Mesothelial cell of epicardium (in vitro differentiated cells): ENCODE results near the gene PIH1D2. TPM values are rescaled to one million over a fixed set of nuclear protein-coding genes. Genes with fewer than 3 reads are reported as not detected.
"Not testable (repeated sequence)": the region's sequence is repeated elsewhere in the genome, so short reads cannot be mapped to it uniquely, and the experiment has no call there.

Experiments used
- DNase-seq, 2 experiments: peaks; one replicate each; pipeline ENCODE4 v3.0.0; 2021; ENCODE audit warnings: low spot score in 2 of 2; ENCODE audit not compliant: unreplicated experiment in 2 of 2
- H3K27ac Mint-ChIP-seq: 2 replicates; pipeline ENCODE4 v1.8.0; 2021; ENCODE audit warnings: mixed read lengths
- H3K27me3 Mint-ChIP-seq: 2 replicates; pipeline ENCODE4 v1.8.0; 2021; ENCODE audit warnings: low read depth, mixed read lengths
- H3K36me3 Mint-ChIP-seq: 2 replicates; pipeline ENCODE4 v1.8.0; 2021; ENCODE audit warnings: mixed read lengths
- H3K4me1 Mint-ChIP-seq: 2 replicates; pipeline ENCODE4 v1.8.0; 2021; ENCODE audit warnings: mixed read lengths
- H3K4me3 Mint-ChIP-seq: 2 replicates; pipeline ENCODE4 v1.8.0; 2021; ENCODE audit warnings: mild to moderate bottlenecking, moderate library complexity, mixed read lengths
- H3K9me3 Mint-ChIP-seq: 2 replicates; pipeline ENCODE4 v1.8.0; 2021; ENCODE audit warnings: mixed read lengths
- total RNA-seq: library from RNA; stranded (reverse); gene quantifications from 3 replicates; pipeline ENCODE4 v1.2.1, GENCODE V29; 2021
- TF ChIP-seq, protein P1 (sequence below): fragments of 200-600 bp; sonication (generic); IDR thresholded peaks from one replicate; pipeline ENCODE4 v1.5.0; 2021; ENCODE audit warnings: antibody characterized with exemption; ENCODE audit not compliant: unreplicated experiment

Gene PIH1D2
- total RNA-seq, 1 donor from 2014 or later, result 1.9 TPM

DNA sequence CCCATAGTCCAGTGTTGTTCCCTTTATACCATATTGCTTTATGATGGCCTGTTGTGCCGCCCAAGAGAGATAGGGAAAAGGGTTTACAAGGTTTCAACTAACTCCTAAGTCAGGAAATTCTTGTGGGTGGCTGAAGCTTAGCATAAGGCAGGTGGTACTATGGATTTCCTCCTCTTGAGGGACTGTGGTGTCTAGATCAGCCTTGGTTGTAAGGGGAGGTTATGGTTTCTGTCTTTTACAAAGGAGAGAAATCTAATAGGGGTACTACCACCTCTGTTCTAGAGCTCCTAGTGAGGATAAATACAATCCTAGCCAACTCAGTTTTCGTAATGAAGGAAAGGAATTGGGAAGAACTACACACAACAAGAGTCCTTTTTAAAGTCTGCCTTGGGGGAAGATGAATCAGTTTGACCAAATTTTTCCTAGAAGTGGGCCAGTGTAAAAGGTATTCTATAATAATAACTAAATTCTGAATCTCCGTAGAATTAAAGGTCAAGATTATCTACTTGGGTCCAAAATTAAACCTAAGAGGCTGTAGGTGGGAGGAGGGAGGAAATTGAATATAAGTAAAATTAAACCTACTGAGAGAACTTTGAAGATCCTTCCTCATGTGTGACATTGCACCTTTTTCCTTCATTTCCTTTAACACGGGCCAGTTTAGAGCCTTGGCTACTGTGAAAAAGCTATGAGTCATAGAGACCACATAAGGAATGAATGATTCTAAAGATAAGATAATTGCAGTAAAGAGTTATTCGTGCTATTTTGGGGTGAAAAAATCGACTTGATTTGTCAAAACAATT, 31.5 kb downstream of the PIH1D2 start:
- no peak overlapping the region for H3K27ac Mint-ChIP-seq
- DNase-seq, result no peak

DNA sequence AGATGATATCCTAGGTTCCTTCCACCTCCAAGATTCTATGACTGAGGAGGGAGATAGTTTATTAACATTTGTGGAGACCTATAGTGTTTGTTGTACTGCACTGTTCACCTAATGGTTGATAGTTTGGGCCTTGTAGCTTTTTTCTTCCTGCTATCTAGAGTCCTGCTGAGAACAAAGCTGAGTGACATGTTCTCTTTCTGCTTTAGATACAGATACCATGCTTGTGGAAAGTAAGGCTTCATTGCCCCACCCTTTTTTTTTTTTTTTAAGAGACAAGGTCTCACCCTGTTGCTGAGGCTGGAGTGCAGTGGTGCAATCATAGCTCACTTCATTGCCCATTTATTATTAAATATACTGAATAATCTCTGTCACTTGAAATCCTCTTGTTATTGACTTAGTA, 36.3 kb downstream of the PIH1D2 start:
- no peaks in the 10 kb centered on the region for H3K27me3 Mint-ChIP-seq
- H3K36me3 Mint-ChIP-seq, result peaks cover 49% of the 10 kb centered on the region
- TF ChIP-seq, protein P1, sequence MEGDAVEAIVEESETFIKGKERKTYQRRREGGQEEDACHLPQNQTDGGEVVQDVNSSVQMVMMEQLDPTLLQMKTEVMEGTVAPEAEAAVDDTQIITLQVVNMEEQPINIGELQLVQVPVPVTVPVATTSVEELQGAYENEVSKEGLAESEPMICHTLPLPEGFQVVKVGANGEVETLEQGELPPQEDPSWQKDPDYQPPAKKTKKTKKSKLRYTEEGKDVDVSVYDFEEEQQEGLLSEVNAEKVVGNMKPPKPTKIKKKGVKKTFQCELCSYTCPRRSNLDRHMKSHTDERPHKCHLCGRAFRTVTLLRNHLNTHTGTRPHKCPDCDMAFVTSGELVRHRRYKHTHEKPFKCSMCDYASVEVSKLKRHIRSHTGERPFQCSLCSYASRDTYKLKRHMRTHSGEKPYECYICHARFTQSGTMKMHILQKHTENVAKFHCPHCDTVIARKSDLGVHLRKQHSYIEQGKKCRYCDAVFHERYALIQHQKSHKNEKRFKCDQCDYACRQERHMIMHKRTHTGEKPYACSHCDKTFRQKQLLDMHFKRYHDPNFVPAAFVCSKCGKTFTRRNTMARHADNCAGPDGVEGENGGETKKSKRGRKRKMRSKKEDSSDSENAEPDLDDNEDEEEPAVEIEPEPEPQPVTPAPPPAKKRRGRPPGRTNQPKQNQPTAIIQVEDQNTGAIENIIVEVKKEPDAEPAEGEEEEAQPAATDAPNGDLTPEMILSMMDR, result no peak
- no peaks in the 10 kb centered on the region for H3K9me3 Mint-ChIP-seq
- H3K4me1 Mint-ChIP-seq, result no peaks in the 10 kb centered on the region
- H3K27ac Mint-ChIP-seq, result no peak overlapping the region
- H3K4me3 Mint-ChIP-seq, result no peak overlapping the region
- DNase-seq, result no peak

More for the DNA sequence above, 31.5 kb downstream of the PIH1D2 start:
- H3K9me3 Mint-ChIP-seq, result peaks cover 6% of the 10 kb centered on the region
- H3K36me3 Mint-ChIP-seq, result peaks cover 49% of the 10 kb centered on the region
- no peak overlapping the region for H3K4me3 Mint-ChIP-seq
- TF ChIP-seq, protein P1, result no peak
- no peaks in the 10 kb centered on the region for H3K27me3 Mint-ChIP-seq
- H3K4me1 Mint-ChIP-seq, result no peaks in the 10 kb centered on the region

DNA sequence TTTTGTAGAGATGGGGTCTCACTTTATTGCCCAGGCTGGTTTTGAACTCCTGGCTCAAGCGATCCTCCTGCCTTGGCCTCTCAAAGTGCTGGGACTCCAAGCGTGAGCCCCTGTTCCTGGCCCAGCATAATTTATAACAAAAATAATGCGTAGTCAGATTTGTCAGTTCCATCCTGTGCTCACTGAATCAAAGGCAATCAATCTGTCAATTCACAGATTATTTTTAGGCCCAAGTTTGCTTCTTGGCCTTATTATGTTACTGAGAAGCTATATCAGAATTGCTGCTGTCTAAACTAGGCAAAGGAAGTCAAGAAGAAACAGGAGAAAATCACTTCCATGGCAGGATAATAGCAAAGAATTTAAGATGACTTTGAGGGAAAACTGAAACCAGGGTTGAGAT, 39.9 kb downstream of the PIH1D2 start:
- no peak overlapping the region for H3K27ac Mint-ChIP-seq
- TF ChIP-seq, protein P1, result no peak
- H3K36me3 Mint-ChIP-seq, result peaks cover 50% of the 10 kb centered on the region
- H3K9me3 Mint-ChIP-seq, result no peaks in the 10 kb centered on the region
- no peaks in the 10 kb centered on the region for H3K27me3 Mint-ChIP-seq
- H3K4me3 Mint-ChIP-seq, result no peak overlapping the region
- DNase-seq, result no peak
- no peaks in the 10 kb centered on the region for H3K4me1 Mint-ChIP-seq

DNA sequence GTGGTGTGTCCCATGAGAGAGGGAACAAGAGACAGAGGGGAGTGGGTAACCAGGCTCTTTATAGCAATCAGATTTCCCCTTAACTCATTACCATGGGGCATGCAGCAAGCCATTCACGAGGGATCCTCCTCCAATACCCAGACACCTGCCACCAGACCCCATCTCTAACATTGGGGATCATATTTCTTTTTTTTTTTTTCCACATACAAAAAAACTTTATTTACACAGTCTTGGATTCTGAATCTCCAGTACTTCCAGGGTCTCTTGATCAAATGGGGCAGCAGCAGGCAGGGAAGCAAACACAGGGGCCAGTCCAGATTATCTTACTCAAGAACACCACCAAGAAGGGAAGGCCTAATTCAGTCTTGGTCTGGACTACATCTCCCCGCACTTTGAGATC, 44.4 kb downstream of the PIH1D2 start:
- Mint-ChIP-seq H3K36me3 (peaks cover 42% of the 10 kb centered on the region), H3K27me3 (no peaks in the 10 kb centered on the region), H3K27ac (no peak overlapping the region), H3K4me3 (no peak overlapping the region), H3K9me3 (no peaks in the 10 kb centered on the region), H3K4me1 (peaks cover 11% of the 10 kb centered on the region)
- TF ChIP-seq, protein P1, result no peak
- no peak for DNase-seq

DNA sequence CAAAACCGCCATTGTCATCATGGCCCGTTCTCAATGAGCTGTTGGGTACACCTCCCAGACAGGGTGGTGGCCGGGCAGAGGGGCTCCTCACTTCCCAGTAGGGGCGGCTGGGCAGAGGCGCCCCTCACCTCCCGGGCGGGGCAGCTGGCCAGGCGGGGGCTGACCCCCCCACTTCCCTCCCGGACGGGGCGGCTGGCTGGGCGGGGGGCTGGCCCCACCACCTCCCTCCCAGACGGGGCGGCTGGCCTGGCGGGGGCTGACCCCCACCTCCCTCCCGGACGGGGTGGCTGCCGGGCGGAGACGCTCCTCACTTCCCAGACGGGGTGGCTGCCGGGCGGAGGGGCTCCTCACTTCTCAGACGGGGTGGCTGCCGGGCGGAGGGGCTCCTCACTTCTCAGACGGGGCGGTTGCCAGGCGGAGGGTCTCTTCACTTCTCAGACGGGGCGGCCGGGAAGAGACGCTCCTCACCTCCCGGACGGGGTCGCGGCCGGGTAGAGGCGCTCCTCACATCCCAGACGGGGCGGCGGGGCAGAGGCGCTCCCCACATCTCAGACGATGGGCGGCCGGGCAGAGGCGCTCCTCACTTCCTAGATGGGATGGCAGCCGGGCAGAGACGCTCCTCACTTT, 46.9 kb downstream of the PIH1D2 start:
- peaks cover 21% of the 10 kb centered on the region for H3K4me1 Mint-ChIP-seq
- peaks cover 30% of the 10 kb centered on the region for H3K36me3 Mint-ChIP-seq
- DNase-seq, H3K9me3 Mint-ChIP-seq, H3K4me3 Mint-ChIP-seq, H3K27ac Mint-ChIP-seq, H3K27me3 Mint-ChIP-seq: not testable (repeated sequence)

DNA sequence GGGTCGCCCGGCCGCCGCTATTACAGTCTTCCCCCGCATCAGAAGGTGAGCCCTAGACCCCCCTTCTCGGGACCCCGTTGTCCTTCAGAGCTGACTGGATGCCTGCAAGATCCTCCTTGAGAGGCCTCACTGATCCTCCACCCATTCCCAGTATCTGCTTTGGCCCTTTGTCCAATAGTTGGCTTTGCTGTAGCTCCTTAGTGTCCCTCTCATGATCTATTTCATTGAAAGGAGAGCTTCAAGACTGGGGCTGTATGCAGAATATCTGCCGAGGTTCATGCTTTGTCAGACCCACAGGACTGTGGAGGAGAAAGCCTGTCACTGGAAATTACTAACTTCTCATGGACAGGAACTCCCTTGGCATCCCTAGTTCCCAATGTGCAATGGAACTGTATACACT, 48.1 kb downstream of the PIH1D2 start:
- TF ChIP-seq, protein P1, result no peak
- Mint-ChIP-seq H3K4me1 (peaks cover 21% of the 10 kb centered on the region), H3K9me3 (no peaks in the 10 kb centered on the region), H3K4me3 (peak overlapping the region; percentile 99), H3K27me3 (no peaks in the 10 kb centered on the region), H3K27ac (peak overlapping the region; percentile 98), H3K36me3 (peaks cover 26% of the 10 kb centered on the region)
- DNase-seq, result no peak
